HCT116 (cell line): Measurements from ENCODE around the gene LRRK1.

ENCODE experiments used
- CTCF ChIP-seq, 3 experiments: fragments of 200-600 bp in 1 of 3; sonication (generic) in 1 of 3; IDR thresholded peaks in 2 of 3; conservative IDR thresholded peaks in 1 of 3; 2 replicates each; pipeline ENCODE4 v1.5.1; 2012 to 2017; ENCODE audit warnings: low read depth in 2 of 3, low read length in 2 of 3, antibody characterized with exemption in 1 of 3, borderline replicate concordance in 1 of 3, control low read depth in 1 of 3, mild to moderate bottlenecking in 1 of 3, mixed read lengths in 1 of 3, mixed run types in 1 of 3, moderate library complexity in 1 of 3; ENCODE audit not compliant: insufficient read depth in 1 of 3
- POLR2A ChIP-seq: IDR thresholded peaks from 2 replicates; pipeline ENCODE4 v1.7.0; 2011; ENCODE audit warnings: borderline replicate concordance; ENCODE audit not compliant: insufficient read depth, insufficient read length; ENCODE audit errors: extremely low read depth
- SRF ChIP-seq: IDR thresholded peaks from 2 replicates; pipeline ENCODE4 v1.6.1; 2012; ENCODE audit warnings: low read depth
- ZBTB33 ChIP-seq: IDR thresholded peaks from 2 replicates; pipeline ENCODE4 v1.6.1; 2011; ENCODE audit warnings: mild to moderate bottlenecking, low read length, moderate library complexity; ENCODE audit not compliant: insufficient replicate concordance; ENCODE audit errors: extremely low read depth

- TF ChIP-seq POLR2A (no peak), ZBTB33 (no peak), SRF (no peak), CTCF (IDR thresholded peaks at IDR 0.05 in 2 of 3, conservative IDR thresholded peaks at IDR 0.05 in 1 of 3; ENCODE audit: borderline replicate concordance in 1 of 3, insufficient read depth in 1 of 3, low read depth in 2 of 3, low read length in 2 of 3) (no peak)
These were observed 165.6 kb downstream of the LRRK1 start for GRCh38 chr15:101084801-101085200.
